Epithelial cell of esophagus (primary cell): ENCODE measurements around the gene PRRX2.
"Not testable (repeated sequence)": the region's sequence is repeated elsewhere in the genome, so short reads cannot be mapped to it uniquely, and the experiment has no call there.

Source experiments
- DNase-seq: peaks from one replicate; pipeline ENCODE4 v3.0.0; 2010; ENCODE audit warnings: low read depth
- H3K4me3 ChIP-seq: 2 replicates; pipeline ENCODE4 v1.5.1; 2011; ENCODE audit warnings: mild to moderate bottlenecking, low read length, control low read depth
- CTCF ChIP-seq: IDR thresholded peaks from 2 replicates; pipeline ENCODE4 v1.5.1; 2011; ENCODE audit warnings: low read depth, mild to moderate bottlenecking, low read length, control low read depth, inconsistent platforms; ENCODE audit not compliant: insufficient read depth; ENCODE audit errors: missing control alignments

Gene PRRX2

GRCh38 chr9:129756191-129756590 lies 90.7 kb downstream of the PRRX2 start:
- no peak overlapping the region for H3K4me3 ChIP-seq
- no peak for TF ChIP-seq CTCF
- no peak for DNase-seq

- TF ChIP-seq CTCF, result no peak
- no peak overlapping the region for H3K4me3 ChIP-seq
- DNase-seq, result no peak
These were observed 91.6 kb downstream of the PRRX2 start for GRCh38 chr9:129757045-129757444.

GRCh38 chr9:129759319-129759718 lies 93.9 kb downstream of the PRRX2 start:
- TF ChIP-seq CTCF, result no peak
- no peak overlapping the region for H3K4me3 ChIP-seq
- DNase-seq, result no peak

GRCh38 chr9:129759804-129760502 lies 94.5 kb downstream of the PRRX2 start:
- TF ChIP-seq CTCF, result no peak
- DNase-seq, result no peak
- H3K4me3 ChIP-seq, result no peak overlapping the region

GRCh38 chr9:129760784-129761183 lies 95.3 kb downstream of the PRRX2 start:
- not testable (repeated sequence) for H3K4me3 ChIP-seq, DNase-seq

- TF ChIP-seq CTCF, result no peak
- no peak overlapping the region for H3K4me3 ChIP-seq
- no peak for DNase-seq
These were observed 96.0 kb downstream of the PRRX2 start for GRCh38 chr9:129761293-129761900.

GRCh38 chr9:129761901-129762369 lies 96.5 kb downstream of the PRRX2 start:
- peak; percentile 54 for DNase-seq
- no peak overlapping the region for H3K4me3 ChIP-seq
- no peak for TF ChIP-seq CTCF

GRCh38 chr9:129762370-129762984 lies 97.0 kb downstream of the PRRX2 start:
- H3K4me3 ChIP-seq, result not testable (repeated sequence)
- peak; percentile 89 for DNase-seq
